Large intestine (tissue), 3 donors: ENCODE measurements around the gene IRF2BP1. TPM values are rescaled to one million over a fixed set of nuclear protein-coding genes. Genes with fewer than 3 reads are reported as not detected.
"Not testable (repeated sequence)": the region's sequence is repeated elsewhere in the genome, so short reads cannot be mapped to it uniquely, and the experiment has no call there.

Source experiments
- DNase-seq, 2 donors: peaks; one replicate each; pipeline versions ENCODE4 v3.0.0 to v3.0.0-alpha.2; 2013
- H3K27ac ChIP-seq: one replicate; pipeline ENCODE4 v1.5.1; 2013; ENCODE audit warnings: low read length
- H3K27me3 ChIP-seq: 2 replicates; pipeline ENCODE4 v1.6.1; 2013; ENCODE audit warnings: low read length; ENCODE audit not compliant: control insufficient read depth, insufficient read depth
- H3K36me3 ChIP-seq: 2 replicates; pipeline ENCODE4 v1.6.1; 2013; ENCODE audit warnings: low read length; ENCODE audit not compliant: control insufficient read depth, insufficient read depth
- H3K4me1 ChIP-seq: one replicate; pipeline ENCODE4 v1.6.1; 2013; ENCODE audit warnings: low read length; ENCODE audit not compliant: control insufficient read depth, insufficient read depth
- H3K4me3 ChIP-seq: one replicate; pipeline ENCODE4 v1.5.1; 2013; ENCODE audit warnings: low read length
- H3K9me3 ChIP-seq: one replicate; pipeline ENCODE4 v1.6.1; 2013; ENCODE audit warnings: mild to moderate bottlenecking, low read depth, low read length, moderate library complexity; ENCODE audit not compliant: control insufficient read depth
- WGBS: methylation state at CpG from one replicate; pipeline ENCODE4 v1.1.5; 2013; ENCODE audit warnings: low lambda C conversion rate; ENCODE audit not compliant: insufficient coverage; 5-methylcytosine and 5-hydroxymethylcytosine counted together
- polyA plus RNA-seq: library from polyadenylated mRNA; unstranded; fragments of 120-200 nt; gene quantifications from one replicate; pipeline ENCODE4 v1.2.1, GENCODE V29; 2013

Gene IRF2BP1
- polyA plus RNA-seq, 1 donor, result 21.1 TPM

GRCh38 chr19:45872095-45872919 is 13.6 kb downstream of the IRF2BP1 start:
- Histone ChIP-seq H3K27ac (no peak overlapping the region), H3K36me3 (peaks cover 14% of the 10 kb centered on the region), H3K4me3 (no peak overlapping the region), H3K9me3 (no peaks in the 10 kb centered on the region), H3K4me1 (peaks cover 34% of the 10 kb centered on the region), H3K27me3 (no peaks in the 10 kb centered on the region)
- no CpG with 5 or more reads among the region's 34 CpGs for WGBS
- no peak for DNase-seq

DNA sequence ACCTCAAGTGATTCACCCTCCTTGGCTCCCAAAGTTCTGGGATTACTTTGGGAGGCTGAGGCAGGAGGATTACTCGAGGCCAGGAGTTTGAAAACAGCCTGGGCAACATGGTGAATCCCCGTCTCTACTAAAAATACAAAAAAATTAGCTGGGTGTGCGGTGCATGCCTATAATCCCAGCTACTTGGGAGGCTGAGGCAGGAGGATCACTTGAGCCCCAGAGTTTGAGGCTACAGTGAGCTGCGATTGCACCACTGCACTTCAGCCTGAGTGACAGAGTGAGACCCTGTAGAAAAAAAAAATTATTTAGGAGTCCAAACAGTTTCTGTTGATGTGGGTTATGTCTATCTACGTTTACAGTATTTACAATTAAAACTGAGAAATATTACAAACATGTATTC is 15.1 kb downstream of the IRF2BP1 start:
- no peak for DNase-seq
- no peaks in the 10 kb centered on the region for H3K27me3 ChIP-seq
- peaks cover 26% of the 10 kb centered on the region for H3K4me1 ChIP-seq
- no peak overlapping the region for H3K4me3 ChIP-seq
- no peaks in the 10 kb centered on the region for H3K9me3 ChIP-seq
- no peak overlapping the region for H3K27ac ChIP-seq
- H3K36me3 ChIP-seq, result peaks cover 14% of the 10 kb centered on the region
- WGBS, result 100% methylated on average over 1 of the region's 5 CpGs

- peak overlapping the region; percentile 84 for H3K4me3 ChIP-seq
- H3K9me3 ChIP-seq, H3K36me3 ChIP-seq, H3K4me1 ChIP-seq, DNase-seq: not testable (repeated sequence)
- WGBS, result 86% methylated on average over 1 of the region's 4 CpGs
- peak overlapping the region; percentile 74 for H3K27ac ChIP-seq
- peaks cover 18% of the 10 kb centered on the region for H3K27me3 ChIP-seq
Measured at GRCh38 chr19:45867241-45867640, 18.7 kb downstream of the IRF2BP1 start.

DNA sequence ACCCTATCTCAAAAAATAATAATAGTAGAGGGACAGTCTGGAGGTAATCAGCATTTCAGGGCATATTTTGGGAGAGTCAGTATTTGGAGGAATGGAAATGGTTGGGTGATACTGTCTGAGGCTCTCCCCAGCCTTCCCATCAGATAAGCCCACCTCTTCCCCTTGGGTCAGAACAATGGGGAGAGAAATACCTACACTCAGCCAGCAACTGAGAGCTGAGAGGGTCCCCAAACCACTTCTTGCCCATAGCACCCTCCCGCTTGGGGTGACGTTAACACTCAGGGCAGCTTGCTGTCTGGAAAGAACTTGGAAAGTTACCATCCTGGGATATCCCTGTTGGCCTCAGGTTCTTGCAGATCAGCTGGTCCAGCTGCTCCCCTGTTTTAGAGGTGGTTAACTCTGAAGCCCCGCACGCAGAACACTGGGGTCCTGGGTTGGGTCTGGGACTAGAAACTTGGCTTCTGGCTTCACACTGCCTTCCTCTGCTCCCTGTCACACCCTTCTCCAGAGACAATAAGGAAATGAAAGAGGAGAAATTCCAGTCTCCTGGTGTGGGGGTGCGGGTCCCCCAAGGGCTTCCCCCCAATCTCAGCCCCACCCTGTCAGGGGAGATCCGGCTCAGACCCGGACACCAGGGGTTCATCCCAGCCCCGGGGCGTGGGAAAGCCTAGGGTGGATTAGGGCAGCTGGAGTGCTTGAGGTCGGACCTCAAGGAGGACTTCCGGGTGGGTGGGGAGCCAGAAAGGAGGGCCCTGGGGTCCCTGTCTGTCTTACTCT is 19.4 kb downstream of the IRF2BP1 start:
- peak in 1 of 2 donors; percentile 84 for DNase-seq
- peak overlapping the region; percentile 84 for H3K4me3 ChIP-seq
- H3K9me3 ChIP-seq, result no peaks in the 10 kb centered on the region
- no peaks in the 10 kb centered on the region for H3K36me3 ChIP-seq
- peaks cover 18% of the 10 kb centered on the region for H3K27me3 ChIP-seq
- WGBS, result no CpG with 5 or more reads among the region's 11 CpGs
- H3K4me1 ChIP-seq, result peaks cover 13% of the 10 kb centered on the region
- H3K27ac ChIP-seq, result peak overlapping the region; percentile 74

DNA sequence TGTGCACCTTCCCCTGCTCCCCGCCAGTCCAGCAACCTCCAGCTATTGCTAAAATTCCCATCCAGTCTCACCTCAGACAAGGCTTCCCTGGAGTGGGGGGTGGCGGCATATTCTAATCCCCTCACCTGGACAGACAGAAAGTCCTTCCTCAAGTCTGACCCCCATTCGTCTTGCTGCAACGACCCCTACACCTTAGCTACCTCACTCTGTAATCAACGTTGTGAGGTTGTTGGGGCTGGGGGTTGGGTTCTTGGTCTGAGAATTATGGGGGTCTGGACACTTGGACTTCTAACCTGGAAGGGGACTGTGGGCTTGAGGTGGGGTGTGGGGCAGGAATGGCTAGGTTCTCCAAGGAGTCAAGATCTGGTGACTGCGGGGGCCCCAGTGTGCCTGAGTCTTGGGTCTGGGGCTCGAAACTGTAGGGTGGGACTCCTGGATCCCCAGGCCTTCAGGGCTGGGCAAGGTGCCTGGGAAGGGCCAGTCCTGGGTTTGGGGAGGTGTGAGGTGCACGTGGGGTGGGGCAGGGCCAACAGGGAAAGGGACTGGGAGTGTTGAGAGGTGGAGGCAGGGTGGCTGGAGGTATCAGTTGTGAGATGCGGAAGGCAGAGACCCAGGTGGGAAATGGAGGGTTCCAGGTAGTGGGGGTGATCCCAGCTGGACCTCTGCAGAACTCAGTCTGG is 20.5 kb downstream of the IRF2BP1 start:
- Histone ChIP-seq H3K4me3 (peak overlapping the region; percentile 84), H3K27me3 (peaks cover 18% of the 10 kb centered on the region), H3K36me3 (peaks cover 6% of the 10 kb centered on the region), H3K9me3 (no peaks in the 10 kb centered on the region), H3K27ac (peak overlapping the region; percentile 74), H3K4me1 (peaks cover 13% of the 10 kb centered on the region)
- peak in 1 of 2 donors; percentile 35 for DNase-seq
- no CpG with 5 or more reads among the region's 9 CpGs for WGBS

- no peaks in the 10 kb centered on the region for H3K9me3 ChIP-seq
Measured at GRCh38 chr19:45864629-45865082, 21.3 kb downstream of the IRF2BP1 start.

GRCh38 chr19:45863840-45864628 is 21.9 kb downstream of the IRF2BP1 start, which contains the start of gene FOXA3:
FOXA3 (plus strand) TSS chr19:45864326; CDS start chr19:45864457, 131 bp downstream.
- peaks cover 13% of the 10 kb centered on the region for H3K36me3 ChIP-seq
- DNase-seq, result peak in 1 of 2 donors; percentile 82
- H3K4me1 ChIP-seq, result peaks cover 13% of the 10 kb centered on the region
- peaks cover 18% of the 10 kb centered on the region for H3K27me3 ChIP-seq
- H3K4me3 ChIP-seq, result peak within 1 kb of the TSS; percentile 84
- peak within 1 kb of the TSS; percentile 79 for H3K27ac ChIP-seq
- no CpG with 5 or more reads among the region's 71 CpGs for WGBS
- H3K9me3 ChIP-seq, result no peaks in the 10 kb centered on the region

More at GRCh38 chr19:45864629-45865082, 21.3 kb downstream of the IRF2BP1 start:
- no CpG with 5 or more reads among the region's 12 CpGs for WGBS
- peak overlapping the region; percentile 74 for H3K27ac ChIP-seq
- peak overlapping the region; percentile 84 for H3K4me3 ChIP-seq
- peaks cover 8% of the 10 kb centered on the region for H3K36me3 ChIP-seq
- DNase-seq, result no peak
- H3K27me3 ChIP-seq, result peaks cover 18% of the 10 kb centered on the region
- peaks cover 13% of the 10 kb centered on the region for H3K4me1 ChIP-seq

- WGBS, result 20% methylated on average over 1 of the region's 22 CpGs
- no peak for DNase-seq
- peak overlapping the region; percentile 79 for H3K27ac ChIP-seq
Measured at GRCh38 chr19:45863335-45863839, 22.6 kb downstream of the IRF2BP1 start.

DNA sequence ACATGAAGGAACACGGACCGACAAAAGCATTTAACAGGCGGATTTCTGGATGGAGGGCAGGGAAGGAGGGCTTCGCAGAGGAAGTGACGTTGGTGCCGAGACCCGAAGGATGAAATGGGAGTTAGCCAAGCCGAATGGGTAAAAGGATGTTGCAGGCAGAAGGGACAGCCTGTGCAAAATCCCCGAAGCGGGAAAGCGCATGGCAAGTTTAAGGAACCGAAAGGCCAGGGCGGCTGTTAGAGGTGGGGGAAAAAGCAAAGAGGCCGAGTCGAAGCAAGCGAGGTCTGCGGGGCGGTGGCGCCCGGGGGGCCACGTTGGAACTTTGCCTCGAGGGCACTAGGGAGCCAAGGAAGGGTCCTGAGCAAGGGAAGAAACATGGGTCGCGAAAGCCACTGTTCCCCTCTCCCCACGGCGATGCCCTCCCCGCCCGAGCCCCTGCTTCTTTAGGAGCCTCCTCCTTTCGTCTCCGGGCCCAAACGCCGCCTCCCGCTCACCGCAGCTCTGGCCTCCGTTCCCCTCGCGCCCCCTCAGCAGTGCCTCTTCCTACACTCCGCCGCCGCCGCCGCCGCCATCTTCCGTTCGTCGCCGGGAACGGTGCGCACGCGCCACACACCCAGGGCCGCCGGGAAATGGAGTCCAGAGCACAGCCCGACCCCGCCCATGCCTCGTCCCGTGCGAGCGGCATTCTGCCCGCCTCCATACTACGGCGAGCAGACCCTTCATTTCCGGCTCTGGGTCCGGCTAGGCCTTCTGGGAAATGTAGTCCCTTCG is 23.2 kb downstream of the IRF2BP1 start, which contains the start of gene SYMPK:
Gene SYMPK, minus strand, starts transcription at position 584 of the 771 bp plus-strand sequence. CDS start 8,652 bp downstream, outside the sequence.
- H3K9me3 ChIP-seq, result no peaks in the 10 kb centered on the region
- 0% methylated on average over 1 of the region's 65 CpGs for WGBS
- peaks cover 13% of the 10 kb centered on the region for H3K4me1 ChIP-seq
- peak; percentile 99 for DNase-seq
- peak within 1 kb of the TSS; percentile 89 for H3K4me3 ChIP-seq
- peak within 1 kb of the TSS; percentile 79 for H3K27ac ChIP-seq
- peaks cover 18% of the 10 kb centered on the region for H3K27me3 ChIP-seq
- peaks cover 20% of the 10 kb centered on the region for H3K36me3 ChIP-seq

More at GRCh38 chr19:45863335-45863839, 22.6 kb downstream of the IRF2BP1 start:
- peak overlapping the region; percentile 65 for H3K4me3 ChIP-seq
- H3K27me3 ChIP-seq, result peaks cover 18% of the 10 kb centered on the region
- H3K4me1 ChIP-seq, result peaks cover 13% of the 10 kb centered on the region
- peaks cover 17% of the 10 kb centered on the region for H3K36me3 ChIP-seq
- H3K9me3 ChIP-seq, result no peaks in the 10 kb centered on the region
